ENCODE measurements around the gene SMIM30. TPM values are rescaled to one million over a fixed set of nuclear protein-coding genes. Genes with fewer than 3 reads are reported as not detected.

The SMIM30 gene
- total RNA-seq, 1 experiment from 2014 or later: 32.3 TPM

GRCh38 chr7:113109718-113110117 lies 8.6 kb downstream of the SMIM30 start:
- no peaks in the 10 kb centered on the region for H3K23me2 ChIP-seq (ENCODE audit: insufficient read length, low read depth, low read length, poor library complexity, severe bottlenecking)
- H3K9me3 ChIP-seq (ENCODE audit: control insufficient read depth, low read depth, low read length): no peaks in the 10 kb centered on the region
- Mint-ChIP-seq H3K27ac (no peak overlapping the region), H3K4me1 (peaks cover 0 to 8% of the 10 kb centered on the region in 2 experiments; a peak in 2 of 4 replicates), H3K36me3 (ENCODE audit: insufficient read depth in 1 of 3, low read depth in 3 of 3) (peaks cover 0 to 8% (median 8%) of the 10 kb centered on the region in 3 experiments; a peak in 2 of 7 replicates), H3K4me3 (no peak overlapping the region), H3K9me3 (no peaks in the 10 kb centered on the region), H3K27me3 (ENCODE audit: low read depth) (no peaks in the 10 kb centered on the region)
- no peak overlapping the region for H3K4me2 ChIP-seq (ENCODE audit: insufficient read depth, insufficient read length, low read length)
- H3K79me1 ChIP-seq (ENCODE audit: insufficient read depth, low read depth, low read length, poor library complexity, severe bottlenecking): no peaks in the 10 kb centered on the region
- no peaks in the 10 kb centered on the region for H3K4me1 ChIP-seq (ENCODE audit: insufficient read depth, low read length)
- no peak overlapping the region for H2BK20ac ChIP-seq (ENCODE audit: low read depth, low read length, poor library complexity, severe bottlenecking)
- no peak overlapping the region for H3K56ac ChIP-seq (ENCODE audit: insufficient read length, low read depth, low read length)
- no peak overlapping the region for H2BK5ac ChIP-seq (ENCODE audit: insufficient read length, low read length)
- no peaks in the 10 kb centered on the region for H4K20me1 ChIP-seq (ENCODE audit: control insufficient read depth, insufficient read depth, insufficient read length)
- no peak overlapping the region for H2BK12ac ChIP-seq (ENCODE audit: insufficient read length, low read depth, low read length)
- no peaks in the 10 kb centered on the region for H3K27me3 ChIP-seq (ENCODE audit: insufficient read depth, low read length)
- H3T11ph ChIP-seq (ENCODE audit: low read length): no peak overlapping the region
- TF ChIP-seq CTCF (conservative IDR thresholded peaks at IDR 0.05): no peak
- no peak overlapping the region for H2AK5ac ChIP-seq (ENCODE audit: insufficient read length, low read length)
- H3K79me2 ChIP-seq (ENCODE audit: insufficient read depth, low read length): no peaks in the 10 kb centered on the region
- no peak overlapping the region for H2AFZ ChIP-seq (ENCODE audit: low read length)
- no peak for DNase-seq
- no peak overlapping the region for H3K18ac ChIP-seq (ENCODE audit: insufficient read length, low read depth, low read length)
- H4K5ac ChIP-seq (ENCODE audit: insufficient read length, low read depth, low read length): no peak overlapping the region
- H4K8ac ChIP-seq (replicated peaks; ENCODE audit: insufficient read length, low read depth, low read length): no peak overlapping the region
- H3K4ac ChIP-seq (ENCODE audit: low read depth, low read length): no peak overlapping the region
- H2BK120ac ChIP-seq (ENCODE audit: low read depth, low read length, poor library complexity, severe bottlenecking): no peak overlapping the region
- no peak overlapping the region for H3K9ac ChIP-seq (ENCODE audit: extremely low read depth, insufficient read length, low read length)
- no peak overlapping the region for H2BK15ac ChIP-seq (ENCODE audit: low read depth, low read length)
- H3K27ac ChIP-seq (ENCODE audit: insufficient read length, low read depth, low read length): no peak overlapping the region
- H3K23ac ChIP-seq (ENCODE audit: insufficient read length, low read depth, low read length): no peak overlapping the region
- H3K14ac ChIP-seq (ENCODE audit: insufficient read depth, low read length): no peak overlapping the region
- WGBS (ENCODE audit: extremely low coverage, insufficient read length, low lambda C conversion rate): no CpG with 5 or more reads among the region's 1 CpG
- H4K91ac ChIP-seq (ENCODE audit: insufficient read length, low read depth, low read length): no peak overlapping the region

Data from H9 (cell line).